Measurements from ENCODE around the gene SIK1. TPM values are rescaled to one million over a fixed set of nuclear protein-coding genes. Genes with fewer than 3 reads are reported as not detected.

SIK1 gene
- total RNA-seq, 1 experiment from 2014 or later = 5.7 TPM

DNA sequence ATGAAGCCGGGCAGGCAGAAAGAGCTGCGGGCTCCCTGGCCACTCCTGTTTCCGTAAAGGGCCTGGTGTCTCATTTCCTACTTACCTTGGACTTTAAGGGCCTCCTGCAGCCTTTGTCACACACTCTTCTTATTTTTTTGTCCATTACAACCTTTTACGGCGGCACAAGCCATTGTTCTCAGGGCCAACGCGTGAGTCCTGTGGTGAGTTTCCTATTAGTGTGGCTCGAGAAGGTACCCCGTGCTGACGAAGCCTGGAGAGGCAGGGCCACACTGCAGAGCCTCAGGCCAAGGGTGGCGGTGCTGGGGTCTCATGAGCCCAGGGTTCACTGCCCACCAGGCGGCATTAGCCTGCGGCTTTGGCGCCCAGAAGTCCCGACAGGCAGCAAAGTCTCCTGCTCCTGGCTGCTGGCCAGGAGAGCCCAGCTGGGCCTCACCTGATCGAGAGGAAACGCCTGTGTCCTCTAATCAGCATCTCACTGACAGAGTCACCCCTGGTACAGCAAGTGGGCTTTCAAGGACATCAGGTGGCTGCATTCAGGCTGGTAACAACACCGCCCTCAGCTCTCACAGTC lies 62.0 kb downstream of the SIK1 start:
- H3K4me1 Mint-ChIP-seq = peaks cover 23 to 34% of the 10 kb centered on the region in 2 experiments
- Histone ChIP-seq H2BK20ac (ENCODE audit: low read depth, low read length, poor library complexity, severe bottlenecking) (no peak overlapping the region), H3K23ac (ENCODE audit: insufficient read length, low read depth, low read length) (no peak overlapping the region), H3K23me2 (ENCODE audit: insufficient read length, low read depth, low read length, poor library complexity, severe bottlenecking) (no peaks in the 10 kb centered on the region), H4K5ac (ENCODE audit: insufficient read length, low read depth, low read length) (no peak overlapping the region), H3T11ph (ENCODE audit: low read length) (no peak overlapping the region), H2BK12ac (ENCODE audit: insufficient read length, low read depth, low read length) (no peak overlapping the region), H3K79me2 (ENCODE audit: insufficient read depth, low read length) (no peaks in the 10 kb centered on the region), H3K4me1 (ENCODE audit: insufficient read depth, low read length) (no peaks in the 10 kb centered on the region; the same call in 1 of the 2 replicates), H2BK5ac (ENCODE audit: insufficient read length, low read length) (no peak overlapping the region), H3K56ac (ENCODE audit: insufficient read length, low read depth, low read length) (no peak overlapping the region), H3K14ac (ENCODE audit: insufficient read depth, low read length) (no peak overlapping the region), H2BK15ac (ENCODE audit: low read depth, low read length) (no peak overlapping the region), H4K8ac (replicated peaks; ENCODE audit: insufficient read length, low read depth, low read length) (no peak overlapping the region), H3K4ac (ENCODE audit: low read depth, low read length) (no peak overlapping the region), H4K20me1 (ENCODE audit: control insufficient read depth, insufficient read depth, insufficient read length) (no peaks in the 10 kb centered on the region), H3K27me3 (ENCODE audit: insufficient read depth, low read length) (no peaks in the 10 kb centered on the region), H2AFZ (ENCODE audit: low read length) (no peak overlapping the region), H3K9me3 (ENCODE audit: control insufficient read depth, low read depth, low read length) (no peaks in the 10 kb centered on the region), H3K4me2 (ENCODE audit: insufficient read depth, insufficient read length, low read length) (no peak overlapping the region), H3K18ac (ENCODE audit: insufficient read length, low read depth, low read length) (no peak overlapping the region), H3K27ac (ENCODE audit: insufficient read length, low read depth, low read length) (no peak overlapping the region), H2BK120ac (ENCODE audit: low read depth, low read length, poor library complexity, severe bottlenecking) (no peak overlapping the region), H2AK5ac (ENCODE audit: insufficient read length, low read length) (no peak overlapping the region), H3K79me1 (ENCODE audit: insufficient read depth, low read depth, low read length, poor library complexity, severe bottlenecking) (no peaks in the 10 kb centered on the region), H4K91ac (ENCODE audit: insufficient read length, low read depth, low read length) (no peak overlapping the region), H3K9ac (ENCODE audit: extremely low read depth, insufficient read length, low read length) (no peak overlapping the region)
- peaks cover 0 to 3% of the 10 kb centered on the region in 2 experiments; a peak in 2 of 5 replicates for H3K9me3 Mint-ChIP-seq
- DNase-seq = no peak
- no peak overlapping the region for H3K4me3 Mint-ChIP-seq
- WGBS (ENCODE audit: extremely low coverage, insufficient read length, low lambda C conversion rate) = no CpG with 5 or more reads among the region's 18 CpGs
- no peaks in the 10 kb centered on the region; a peak in 1 of 7 replicates for H3K36me3 Mint-ChIP-seq (ENCODE audit: insufficient read depth in 1 of 3, low read depth in 3 of 3)
- TF ChIP-seq, protein P1, sequence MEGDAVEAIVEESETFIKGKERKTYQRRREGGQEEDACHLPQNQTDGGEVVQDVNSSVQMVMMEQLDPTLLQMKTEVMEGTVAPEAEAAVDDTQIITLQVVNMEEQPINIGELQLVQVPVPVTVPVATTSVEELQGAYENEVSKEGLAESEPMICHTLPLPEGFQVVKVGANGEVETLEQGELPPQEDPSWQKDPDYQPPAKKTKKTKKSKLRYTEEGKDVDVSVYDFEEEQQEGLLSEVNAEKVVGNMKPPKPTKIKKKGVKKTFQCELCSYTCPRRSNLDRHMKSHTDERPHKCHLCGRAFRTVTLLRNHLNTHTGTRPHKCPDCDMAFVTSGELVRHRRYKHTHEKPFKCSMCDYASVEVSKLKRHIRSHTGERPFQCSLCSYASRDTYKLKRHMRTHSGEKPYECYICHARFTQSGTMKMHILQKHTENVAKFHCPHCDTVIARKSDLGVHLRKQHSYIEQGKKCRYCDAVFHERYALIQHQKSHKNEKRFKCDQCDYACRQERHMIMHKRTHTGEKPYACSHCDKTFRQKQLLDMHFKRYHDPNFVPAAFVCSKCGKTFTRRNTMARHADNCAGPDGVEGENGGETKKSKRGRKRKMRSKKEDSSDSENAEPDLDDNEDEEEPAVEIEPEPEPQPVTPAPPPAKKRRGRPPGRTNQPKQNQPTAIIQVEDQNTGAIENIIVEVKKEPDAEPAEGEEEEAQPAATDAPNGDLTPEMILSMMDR (conservative IDR thresholded peaks at IDR 0.05) = no peak
- peaks cover 10% of the 10 kb centered on the region for H3K27me3 Mint-ChIP-seq (ENCODE audit: low read depth)
- H3K27ac Mint-ChIP-seq = no peak overlapping the region; a peak in 1 of 7 replicates

Other genes with a start within 250 kb of the SIK1 start
- 1.5 and 1.7 TPM in 2 replicates for gene HSF2BP, start 232.4 kb upstream of the SIK1 start, total RNA-seq (2021)
- 94.6 and 96.6 TPM in 2 replicates for gene RRP1B, start 232.4 kb upstream of the SIK1 start, total RNA-seq (2021)

All from H9 (cell line).